Ishikawa (cell line): ENCODE results near the gene IL12A.

Experiments
- CEBPB ChIP-seq: IDR thresholded peaks from 2 replicates; pipeline ENCODE4 v1.6.1; 2012
- EP300 ChIP-seq: IDR thresholded peaks from 2 replicates; pipeline ENCODE4 v1.6.1; 2012; ENCODE audit warnings: borderline replicate concordance
- RAD21 ChIP-seq: IDR thresholded peaks from 2 replicates; pipeline ENCODE4 v1.6.1; 2012; ENCODE audit warnings: low read depth
- REST ChIP-seq: IDR thresholded peaks from 2 replicates; pipeline ENCODE4 v1.6.1; 2012; ENCODE audit warnings: low read depth, mild to moderate bottlenecking
- TCF12 ChIP-seq: IDR thresholded peaks from 2 replicates; pipeline ENCODE4 v1.6.1; 2012; ENCODE audit warnings: low read depth
- TEAD4 ChIP-seq: IDR thresholded peaks from 2 replicates; pipeline ENCODE4 v1.6.1; 2012
- YY1 ChIP-seq: IDR thresholded peaks from 2 replicates; pipeline ENCODE4 v1.6.1; 2012; ENCODE audit warnings: low read depth

GRCh38 chr3:159978918-159979703 lies 9.5 kb upstream of the IL12A start:
- TF ChIP-seq EP300 (no peak), YY1 (no peak), RAD21 (no peak), TCF12 (no peak), CEBPB (no peak), TEAD4 (no peak), REST (no peak)
